GM18502 (cell line): Measurements from ENCODE around the gene FPGS.

Source experiments
- ATAC-seq: cut with Tn5 transposase; IDR thresholded peaks from one replicate; pipeline ENCODE4 v1.9.1; 2021; ENCODE audit warnings: mild to moderate bottlenecking; ENCODE audit not compliant: unreplicated experiment, poor library complexity

The FPGS gene

DNA sequence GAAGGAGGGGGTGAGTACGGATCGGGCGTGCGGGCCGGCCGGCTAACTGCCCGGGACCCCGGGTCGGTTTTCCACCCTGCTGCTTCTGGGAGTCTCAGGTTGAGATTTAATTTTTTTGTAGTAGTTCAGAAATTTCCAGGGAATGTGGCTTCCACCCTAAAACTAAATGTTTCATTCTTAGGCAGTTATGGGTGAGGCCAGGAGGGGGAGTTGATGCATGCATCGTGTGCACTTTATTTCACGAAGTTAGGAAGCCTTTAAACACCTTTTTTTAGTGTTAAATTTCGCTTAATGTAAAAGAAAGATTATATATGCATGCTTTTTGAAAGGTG lies 15.9 kb upstream of the FPGS start:
- no peak for ATAC-seq

DNA sequence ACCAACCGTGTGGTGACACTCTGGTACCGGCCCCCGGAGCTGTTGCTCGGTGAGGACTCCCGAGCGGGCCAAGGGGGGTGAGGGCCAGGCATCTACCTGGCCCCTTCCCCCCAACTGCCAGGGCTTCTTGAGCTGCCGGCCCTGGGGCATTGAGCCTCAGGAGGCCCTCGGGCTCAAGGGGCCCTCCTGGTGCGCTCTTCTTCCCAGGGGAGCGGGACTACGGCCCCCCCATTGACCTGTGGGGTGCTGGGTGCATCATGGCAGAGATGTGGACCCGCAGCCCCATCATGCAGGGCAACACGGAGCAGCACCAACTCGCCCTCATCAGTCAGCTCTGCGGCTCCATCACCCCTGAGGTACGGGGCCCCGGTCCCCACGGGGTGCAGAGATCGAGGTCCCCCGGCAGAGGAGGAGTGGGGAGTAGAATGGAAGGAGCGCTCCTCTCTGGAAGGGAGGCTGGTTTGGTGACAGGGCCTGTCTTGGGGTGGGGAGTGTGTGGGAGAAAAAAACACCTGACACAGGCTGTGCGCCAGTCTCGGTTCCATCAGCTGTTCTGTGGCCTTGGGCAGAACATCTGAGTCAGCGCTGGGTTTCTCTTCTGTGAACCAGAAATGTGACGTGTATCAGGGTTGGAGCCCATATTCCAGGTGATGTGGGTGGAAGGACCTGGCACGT lies 14.2 kb upstream of the FPGS start:
- no peak for ATAC-seq

DNA sequence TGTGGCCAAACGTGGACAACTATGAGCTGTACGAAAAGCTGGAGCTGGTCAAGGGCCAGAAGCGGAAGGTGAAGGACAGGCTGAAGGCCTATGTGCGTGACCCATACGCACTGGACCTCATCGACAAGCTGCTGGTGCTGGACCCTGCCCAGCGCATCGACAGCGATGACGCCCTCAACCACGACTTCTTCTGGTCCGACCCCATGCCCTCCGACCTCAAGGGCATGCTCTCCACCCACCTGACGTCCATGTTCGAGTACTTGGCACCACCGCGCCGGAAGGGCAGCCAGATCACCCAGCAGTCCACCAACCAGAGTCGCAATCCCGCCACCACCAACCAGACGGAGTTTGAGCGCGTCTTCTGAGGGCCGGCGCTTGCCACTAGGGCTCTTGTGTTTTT lies 13.5 kb upstream of the FPGS start:
- ATAC-seq = no peak

DNA sequence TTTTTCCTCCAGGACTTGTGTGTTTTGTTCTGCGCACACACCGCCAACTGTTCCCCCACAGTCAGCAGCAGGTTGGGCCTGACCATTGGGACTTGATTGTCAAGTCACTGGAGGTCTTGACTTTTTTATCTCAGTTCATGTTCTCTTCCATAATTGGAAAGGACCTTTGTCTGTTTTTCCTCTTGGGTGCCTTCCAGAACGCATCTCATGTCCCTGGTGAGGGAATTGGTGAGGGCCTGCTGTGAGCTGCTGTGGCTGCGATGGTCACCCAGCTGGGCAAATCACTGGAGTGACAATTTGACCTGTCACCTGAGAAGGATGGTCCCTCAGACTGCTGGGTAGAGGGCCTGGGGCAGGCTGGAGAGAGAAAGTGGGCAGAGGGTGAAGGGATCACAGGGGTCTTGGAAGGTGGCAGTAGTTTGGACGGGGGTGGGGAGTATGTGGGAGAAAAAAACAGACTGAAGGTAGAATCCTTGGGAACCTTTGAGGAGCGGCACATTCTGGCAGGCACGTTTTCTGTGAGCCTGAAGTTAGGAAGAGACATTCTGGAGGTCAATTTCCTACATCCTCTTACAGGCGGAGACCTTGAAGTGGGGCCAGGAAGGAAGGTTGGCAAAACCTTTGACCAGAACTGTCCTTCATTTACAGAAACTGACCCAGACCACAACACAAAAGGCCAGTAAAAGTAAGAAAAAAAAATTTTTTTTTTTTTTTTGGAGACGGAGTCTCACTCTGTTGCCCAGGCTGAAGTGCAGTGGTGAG lies 12.4 kb upstream of the FPGS start:
- no peak for ATAC-seq

DNA sequence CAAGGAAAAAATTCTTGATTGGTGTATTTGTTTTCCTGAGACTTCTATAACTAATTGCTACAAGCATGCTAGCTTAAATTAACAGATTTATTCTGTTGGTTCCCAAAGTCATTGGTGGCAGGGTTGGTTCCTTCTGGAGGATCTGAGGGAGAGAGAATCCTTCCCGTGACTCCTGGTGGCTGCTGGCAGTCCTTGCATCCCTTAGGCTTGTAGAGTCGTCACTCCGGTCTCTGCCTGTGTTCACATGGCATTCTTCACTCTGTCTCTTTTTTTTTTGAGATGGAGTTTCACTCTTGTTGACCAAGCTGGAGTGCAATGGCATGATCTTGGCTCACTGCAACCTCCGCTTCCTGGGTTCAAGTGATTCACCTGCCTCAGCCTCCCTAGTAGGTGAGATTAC lies 11.6 kb upstream of the FPGS start:
- no peak for ATAC-seq

DNA sequence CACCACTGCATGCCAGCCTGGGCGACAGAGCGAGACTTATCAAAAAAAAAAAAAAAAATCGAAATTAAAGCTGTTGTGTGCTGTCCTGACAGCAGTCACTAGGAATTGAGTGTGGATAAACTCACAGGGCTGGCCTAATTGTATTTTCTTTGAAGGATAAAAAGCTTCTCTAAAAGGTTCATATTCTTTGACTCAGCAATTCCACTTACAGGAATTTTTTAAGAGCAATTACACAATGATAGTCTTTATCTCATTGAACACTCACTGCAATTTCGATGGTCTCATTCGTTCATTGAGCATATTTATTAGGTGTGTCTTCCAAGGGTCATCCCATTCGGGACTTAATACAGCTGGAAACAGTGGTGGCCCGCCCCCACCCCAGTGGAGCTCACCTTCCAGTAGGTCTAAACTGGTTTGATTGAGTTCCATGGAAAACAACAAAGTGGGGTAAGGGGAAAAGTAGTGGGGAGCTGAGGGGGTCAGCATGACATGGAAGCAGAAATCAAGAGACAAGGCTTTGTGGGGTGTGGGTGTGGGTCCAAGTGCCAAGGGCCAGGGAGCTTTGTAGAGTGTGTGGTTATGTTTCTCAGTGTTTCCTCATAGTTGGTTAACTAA lies 10.2 kb upstream of the FPGS start:
- ATAC-seq = no peak

DNA sequence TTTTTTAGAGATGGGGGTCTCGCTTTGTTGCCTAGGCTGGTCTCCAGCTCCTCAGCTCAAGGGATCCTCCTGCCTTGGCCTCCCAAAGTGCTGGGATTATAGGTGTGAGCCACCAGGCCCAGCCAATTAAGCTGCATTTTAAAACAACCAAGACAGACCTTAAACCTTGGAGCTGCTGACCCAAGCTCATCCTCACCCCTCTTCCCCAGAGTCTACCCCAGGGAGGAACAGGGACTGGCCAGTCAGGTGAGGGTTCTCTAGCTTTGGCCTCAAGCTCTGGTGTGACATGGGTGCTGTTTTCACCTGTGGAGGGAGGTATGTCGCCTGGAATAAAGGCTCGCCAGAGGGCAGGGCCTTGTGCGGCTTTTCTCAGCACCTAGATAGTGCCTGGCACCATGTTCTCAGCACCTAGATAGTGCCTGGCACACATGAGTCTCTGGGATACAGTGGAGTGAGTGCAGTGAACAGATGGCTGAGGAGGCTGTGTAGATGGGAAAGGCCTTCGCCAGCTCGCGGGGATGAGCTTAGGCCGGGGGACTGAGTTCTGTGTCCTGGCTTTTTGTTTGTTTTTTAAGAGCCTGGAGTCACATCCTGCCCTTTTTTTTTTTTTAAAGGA lies 9.5 kb upstream of the FPGS start:
- no peak for ATAC-seq

DNA sequence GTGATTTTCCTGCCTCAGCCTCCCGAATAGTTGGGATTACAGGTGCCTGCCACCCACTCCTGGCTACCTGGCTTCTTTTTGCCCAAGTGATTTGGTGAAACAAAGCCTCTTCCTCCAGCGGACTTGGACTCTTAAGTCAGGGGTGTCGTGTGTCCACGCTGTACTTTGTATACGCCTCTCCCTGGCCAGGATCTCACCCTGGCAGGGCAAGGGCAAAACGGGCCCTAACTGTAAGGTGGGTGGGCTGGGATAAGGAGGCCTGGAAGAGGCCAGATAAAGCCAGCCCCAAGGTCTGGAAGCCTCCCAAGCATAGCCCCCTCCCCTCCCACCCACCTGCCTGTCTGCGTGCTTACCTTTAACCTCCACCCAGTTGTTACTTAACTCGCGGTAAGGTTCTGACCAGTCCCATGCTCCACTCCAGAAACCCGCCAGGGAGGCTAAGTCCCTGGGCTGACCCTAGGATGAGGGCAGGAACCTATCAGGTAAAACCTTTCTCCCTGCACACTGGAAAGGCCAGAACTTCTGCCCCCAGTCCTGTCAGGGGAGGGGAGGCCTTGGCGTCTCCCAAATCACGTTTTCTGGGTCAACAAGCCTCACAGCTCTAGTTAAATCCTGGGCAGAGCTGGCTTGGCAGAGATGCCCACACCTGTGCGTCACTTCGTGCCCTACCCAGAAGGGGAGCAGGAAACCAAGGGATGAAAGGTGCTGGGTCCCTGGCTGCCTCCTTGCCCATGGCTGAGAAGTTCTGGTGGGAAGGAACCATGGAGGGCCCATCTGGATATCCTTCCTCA lies 8.5 kb upstream of the FPGS start:
- no peak for ATAC-seq

DNA sequence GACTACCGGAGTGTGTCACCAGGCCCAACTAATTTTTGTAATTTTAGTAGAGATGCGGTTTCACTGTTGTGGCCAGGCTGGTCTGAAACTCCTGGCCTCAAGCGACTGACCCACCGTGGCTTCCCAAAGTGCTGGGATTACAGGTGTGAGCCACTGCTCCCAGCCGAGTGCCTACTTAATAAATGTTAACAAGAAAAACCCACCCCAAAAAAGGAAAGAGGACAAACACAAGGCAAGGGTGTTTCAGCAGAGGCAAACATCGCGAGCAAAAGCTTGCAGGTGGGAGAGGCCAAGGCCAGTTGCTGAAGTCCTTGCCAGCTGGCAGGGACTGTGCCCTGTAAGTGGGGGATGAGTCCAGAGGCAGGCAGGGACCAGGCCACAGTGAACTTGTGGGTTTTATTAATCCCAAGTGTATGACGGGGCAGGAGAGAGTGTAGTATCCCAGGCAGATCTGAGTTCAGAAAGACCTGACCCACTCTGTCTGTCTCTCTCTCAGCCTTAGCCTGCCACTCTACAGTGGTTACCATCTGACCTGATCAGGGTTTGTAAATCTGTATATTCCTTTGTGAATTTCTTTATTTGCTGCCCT lies 6.4 kb upstream of the FPGS start:
- ATAC-seq = no peak

DNA sequence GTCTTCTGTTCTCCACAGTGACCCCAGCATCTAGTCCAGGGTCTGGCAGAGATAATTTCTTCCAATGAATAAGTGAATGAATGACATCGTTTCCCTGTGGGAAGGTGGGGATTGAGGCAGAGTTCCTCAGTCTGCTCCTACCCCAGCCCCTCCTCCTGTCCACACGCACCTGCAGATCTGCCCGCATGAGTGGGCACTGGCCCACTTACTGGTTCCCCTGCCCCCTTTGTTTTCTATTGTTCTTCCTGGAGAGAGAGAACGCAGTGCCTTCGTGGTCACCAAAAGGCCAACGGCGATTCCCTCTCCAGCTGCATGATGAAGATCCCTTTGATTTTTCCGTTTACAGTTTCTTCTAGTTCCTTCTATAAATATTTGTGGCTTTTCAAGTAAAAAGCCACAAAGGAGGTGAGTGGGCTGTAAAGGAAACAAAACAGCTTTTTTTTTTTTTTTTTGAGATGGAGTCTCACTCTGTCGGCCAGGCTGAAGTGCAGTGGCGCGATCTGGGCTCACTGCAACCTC lies 5.8 kb upstream of the FPGS start:
- ATAC-seq = no peak

DNA sequence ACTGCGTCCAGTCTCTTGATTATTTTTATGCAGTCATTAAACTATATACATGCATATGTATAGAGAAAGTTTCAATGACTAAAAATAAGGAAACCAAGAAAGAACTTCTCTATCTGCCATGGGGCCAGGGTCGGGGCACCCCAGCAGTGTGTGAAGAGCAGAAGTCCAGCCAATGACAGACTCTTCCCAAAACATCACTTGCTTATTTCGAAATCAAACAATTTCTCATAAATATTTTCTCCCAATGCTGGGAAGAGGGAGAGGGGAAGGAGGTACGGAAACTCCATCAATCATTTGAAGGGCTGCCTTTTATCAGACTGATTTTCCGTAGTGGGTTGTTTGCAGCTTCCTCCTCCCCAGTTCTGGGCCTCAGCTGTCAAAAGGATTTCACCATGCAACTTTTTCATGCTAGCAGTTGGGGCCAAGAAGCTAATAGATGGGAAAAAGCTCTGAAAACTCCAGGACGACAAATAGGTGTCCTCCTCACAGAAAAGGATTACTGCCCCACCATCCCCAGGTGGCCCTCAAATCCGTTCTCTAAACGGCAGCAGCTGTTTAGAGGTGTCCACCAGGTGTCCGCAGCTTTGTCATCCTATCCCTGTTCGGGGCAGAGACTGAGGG lies 617 bp upstream of the FPGS start:
- ATAC-seq = no peak

DNA sequence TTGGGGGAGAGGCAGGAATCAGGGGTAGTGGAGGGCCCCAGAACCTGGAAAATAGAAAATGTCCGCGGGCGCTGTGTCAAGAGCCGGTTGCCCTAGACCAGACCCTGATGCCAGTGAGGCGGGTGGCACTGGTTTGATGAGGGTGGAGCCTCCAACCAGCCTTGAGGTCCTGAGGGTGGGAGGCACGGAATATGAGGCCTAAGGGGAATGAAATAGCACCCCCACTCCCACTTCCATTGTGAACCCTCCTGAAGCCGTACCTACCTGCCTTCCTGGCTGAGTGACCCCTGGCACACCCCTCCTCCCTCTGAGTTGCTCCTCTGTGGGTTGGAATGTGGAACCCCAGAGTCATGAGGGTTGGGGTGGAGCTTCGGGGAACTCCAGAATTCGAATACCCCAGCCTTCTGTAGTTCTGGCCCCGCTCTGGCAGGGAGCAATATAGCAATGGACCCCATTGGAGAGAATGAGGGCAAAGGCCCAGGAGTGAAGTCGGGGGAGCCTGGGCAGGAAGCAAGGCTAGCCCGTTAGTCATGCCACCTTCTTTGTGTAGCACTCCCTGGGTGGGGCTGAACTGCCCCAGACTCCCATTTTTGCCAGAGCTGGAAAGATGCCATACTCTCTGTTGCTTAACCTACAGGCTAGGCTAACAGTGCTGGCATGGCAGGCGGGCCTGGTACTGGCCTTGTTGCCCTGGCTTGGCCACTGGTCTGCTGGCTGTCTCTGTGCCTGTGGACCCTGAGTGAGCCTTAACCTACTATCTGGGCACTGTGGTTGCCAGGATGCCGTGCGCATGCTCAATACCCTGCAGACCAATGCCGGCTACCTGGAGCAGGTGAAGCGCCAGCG lies 1.0 kb downstream of the FPGS start:
- no peak for ATAC-seq

DNA sequence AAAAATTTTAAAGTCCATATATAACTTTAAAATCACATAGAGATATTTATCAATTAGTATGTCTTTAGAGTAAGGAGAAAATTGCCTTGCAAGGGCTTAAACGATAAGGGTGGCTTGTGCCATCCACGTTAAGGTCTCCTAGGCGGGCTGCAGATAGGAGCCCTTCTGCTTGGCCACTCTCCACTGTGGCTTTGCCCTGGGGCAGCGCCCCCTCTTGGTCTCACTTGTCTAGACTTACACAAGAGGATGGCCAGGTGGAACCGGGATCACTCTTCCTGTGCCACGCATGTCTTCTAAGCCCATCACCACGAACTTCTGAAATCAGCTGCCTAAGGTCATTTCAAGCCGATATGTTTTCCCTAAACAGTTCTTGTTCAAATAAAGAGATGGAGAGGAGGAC lies 2.9 kb downstream of the FPGS start:
- no peak for ATAC-seq

DNA sequence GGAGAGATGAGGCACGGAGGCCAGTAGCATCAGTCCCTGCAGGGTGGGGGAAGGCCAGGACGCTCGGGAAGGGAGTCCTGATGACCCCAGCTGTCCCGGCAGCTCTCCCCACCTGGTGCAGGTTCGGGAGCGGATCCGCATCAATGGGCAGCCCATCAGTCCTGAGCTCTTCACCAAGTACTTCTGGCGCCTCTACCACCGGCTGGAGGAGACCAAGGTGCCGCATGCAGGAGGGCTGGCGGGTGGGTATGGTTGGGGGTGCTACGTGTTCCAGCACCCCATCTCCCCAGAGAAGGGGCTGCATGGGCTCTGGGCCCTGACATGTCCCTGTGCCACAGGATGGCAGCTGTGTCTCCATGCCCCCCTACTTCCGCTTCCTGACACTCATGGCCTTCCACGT lies 4.2 kb downstream of the FPGS start:
- no peak for ATAC-seq

DNA sequence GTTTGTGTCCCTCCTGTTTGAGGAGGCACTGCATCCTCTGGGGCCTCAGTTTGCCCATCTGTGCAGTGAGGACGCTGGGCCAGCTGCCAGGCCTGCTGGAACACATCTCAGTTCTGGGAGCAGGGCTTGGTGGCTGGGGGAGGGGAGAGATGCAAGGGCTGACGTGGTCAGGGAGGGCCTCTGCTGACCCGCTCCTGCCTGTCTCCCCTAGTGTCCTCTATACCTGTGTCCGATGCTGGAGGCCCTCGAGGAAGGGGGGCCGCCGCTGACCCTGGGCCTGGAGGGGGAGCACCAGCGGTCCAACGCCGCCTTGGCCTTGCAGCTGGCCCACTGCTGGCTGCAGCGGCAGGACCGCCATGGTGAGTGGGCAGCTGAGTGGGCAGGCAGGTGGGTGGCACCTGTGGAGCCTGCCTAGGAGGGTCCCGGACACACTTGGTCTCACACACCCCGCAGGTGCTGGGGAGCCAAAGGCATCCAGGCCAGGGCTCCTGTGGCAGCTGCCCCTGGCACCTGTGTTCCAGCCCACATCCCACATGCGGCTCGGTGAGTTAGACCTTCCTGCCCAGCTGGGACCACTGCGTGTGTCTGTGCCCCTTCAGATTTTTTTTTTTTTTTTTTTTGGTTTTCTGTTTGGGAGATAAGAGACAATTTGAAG lies 5.8 kb downstream of the FPGS start:
- no peak for ATAC-seq

DNA sequence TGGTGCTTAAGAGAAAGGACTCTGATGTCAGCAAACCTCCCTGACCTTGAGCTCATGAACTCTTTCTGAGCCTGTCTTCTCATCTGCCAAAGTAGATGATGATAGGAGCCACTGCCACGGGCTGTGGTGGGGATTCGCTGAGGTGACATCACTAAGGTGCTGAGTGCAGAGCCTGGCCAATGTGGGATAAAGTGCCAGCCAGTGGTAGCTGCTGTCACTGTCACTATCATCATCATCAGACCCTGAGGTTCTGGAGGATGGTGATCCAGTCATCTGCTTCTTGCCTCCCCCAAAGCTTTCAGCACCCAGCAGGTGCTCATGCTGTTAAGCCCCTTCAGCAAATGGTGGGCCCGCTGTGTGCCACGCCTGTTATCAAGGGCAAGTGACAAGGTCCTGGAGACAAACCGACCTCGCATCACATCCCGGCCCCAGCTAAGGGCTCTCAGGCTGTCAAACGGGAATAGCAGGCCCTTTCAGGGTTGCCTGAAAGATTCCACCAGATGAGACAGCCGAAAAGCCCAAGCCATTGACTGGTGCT lies 6.4 kb downstream of the FPGS start:
- no peak for ATAC-seq

DNA sequence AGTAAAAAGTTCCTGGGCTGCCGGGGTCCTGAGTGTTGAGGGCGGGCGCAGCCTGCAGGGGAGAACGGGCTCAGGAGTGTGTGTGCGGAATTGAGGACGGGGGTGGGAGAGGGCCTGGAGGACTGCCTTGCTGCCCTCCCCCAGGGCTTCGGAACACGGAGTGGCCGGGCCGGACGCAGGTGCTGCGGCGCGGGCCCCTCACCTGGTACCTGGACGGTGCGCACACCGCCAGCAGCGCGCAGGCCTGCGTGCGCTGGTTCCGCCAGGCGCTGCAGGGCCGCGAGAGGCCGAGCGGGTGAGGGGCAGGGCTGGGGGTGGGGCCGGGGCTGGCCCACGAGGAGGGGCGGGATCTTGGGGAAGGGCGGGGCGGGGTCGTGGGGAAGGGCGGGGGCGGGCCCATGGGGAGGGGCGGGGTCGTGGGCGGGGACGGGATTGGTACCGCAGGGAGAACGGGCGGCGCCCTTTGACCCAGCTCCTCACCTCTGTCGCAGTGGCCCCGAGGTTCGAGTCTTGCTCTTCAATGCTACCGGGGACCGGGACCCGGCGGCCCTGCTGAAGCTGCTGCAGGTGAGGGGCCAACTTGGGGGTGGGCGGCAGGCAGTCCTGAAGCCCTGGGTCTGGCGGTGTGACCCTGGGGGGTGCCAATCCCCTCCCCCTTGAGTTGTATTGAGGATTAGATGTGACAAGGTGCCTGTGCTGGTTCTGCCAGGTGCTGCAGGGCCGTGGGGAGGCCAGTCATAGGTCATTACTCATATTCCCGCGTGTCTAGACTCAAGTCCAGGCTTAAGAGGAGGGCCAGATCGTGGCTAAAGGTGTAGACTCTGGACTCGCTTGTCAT lies 7.1 kb downstream of the FPGS start:
- no peak for ATAC-seq
